Right atrium auricular region (tissue), 2 donors: ENCODE data around the gene VIT. TPM values are rescaled to one million over a fixed set of nuclear protein-coding genes. Genes with fewer than 3 reads are reported as not detected.

Source experiments
- DNase-seq: peaks from one replicate; pipeline ENCODE4 v3.0.0-alpha.2; 2019; ENCODE audit warnings: low spot score
- H3K27ac ChIP-seq, 2 donors: fragments of 200-600 bp; sonication (generic); 1 replicate in 1 of 2; 2 replicates in 1 of 2; pipeline ENCODE4 v1.5.1; 2016 to 2019
- H3K27me3 ChIP-seq, 2 donors: fragments of 200-600 bp; sonication (generic); one replicate each; pipeline versions ENCODE4 v1.5.1 to v1.6.0; 2017 to 2019
- H3K36me3 ChIP-seq: fragments of 200-600 bp; sonication (generic); one replicate; pipeline ENCODE4 v1.5.1; 2016
- H3K4me1 ChIP-seq, 2 donors: fragments of 200-600 bp; sonication (generic); one replicate each; pipeline versions ENCODE4 v1.5.1 to v1.6.0; 2017 to 2019
- H3K4me3 ChIP-seq, 2 donors: fragments of 200-600 bp; sonication (generic); 1 replicate in 1 of 2; 2 replicates in 1 of 2; pipeline ENCODE4 v1.5.1; 2017 to 2019; ENCODE audit warnings: mild to moderate bottlenecking in 1 of 2, moderate library complexity in 1 of 2
- H3K9me3 ChIP-seq, 2 donors: fragments of 200-600 bp; sonication (generic); one replicate each; pipeline ENCODE4 v1.5.1; 2019
- CTCF ChIP-seq, 2 donors: fragments of 200-600 bp; sonication (generic); IDR thresholded peaks; one replicate each; pipeline ENCODE4 v1.5.1; 2019; ENCODE audit warnings: antibody characterized with exemption in 2 of 2
- total RNA-seq, 2 donors: library from RNA; depleted of rRNA; stranded (reverse); fragments of >200 nt; gene quantifications; one replicate each; pipeline ENCODE4 v1.1.0, GENCODE V29; 2016

Gene VIT
- total RNA-seq, 2 donors from 2014 or later, result 12.3 to 16.9 TPM

DNA sequence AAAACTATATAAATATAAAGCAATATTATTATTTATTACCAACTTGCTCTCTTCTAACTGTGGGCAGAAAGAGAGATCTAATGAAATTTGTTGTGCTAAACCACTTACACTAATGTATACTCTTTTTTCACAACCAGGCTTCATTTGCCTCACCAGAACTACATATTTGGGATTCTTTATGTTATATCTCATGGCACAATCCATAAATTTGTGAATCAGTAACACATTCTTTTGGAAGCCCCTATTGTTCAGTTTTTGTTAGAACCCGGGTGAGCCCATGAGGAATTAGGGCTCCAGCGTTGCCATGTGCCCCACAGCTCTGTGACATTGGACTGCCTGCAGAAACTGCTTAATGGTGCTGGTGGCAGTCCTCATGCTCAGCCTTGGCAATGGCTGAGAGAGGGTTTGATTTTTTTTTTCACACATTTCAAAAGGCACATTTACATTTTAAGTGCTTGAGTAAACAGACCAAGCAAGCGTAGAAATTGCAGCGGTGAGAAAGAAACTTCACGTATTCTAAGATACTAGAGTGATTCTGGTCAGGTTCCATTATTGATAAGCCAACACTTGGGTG is 15.3 kb downstream of the VIT start:
- Histone ChIP-seq H3K27ac (no peak overlapping the region), H3K36me3 (no peaks in the 10 kb centered on the region), H3K27me3 (no peaks in the 10 kb centered on the region), H3K4me1 (peaks cover 0 to 8% of the 10 kb centered on the region in 2 donors), H3K9me3 (peaks cover 0 to 12% of the 10 kb centered on the region in 2 donors), H3K4me3 (no peak overlapping the region)
- DNase-seq, result no peak
- no peak for TF ChIP-seq CTCF (IDR thresholded peaks at IDR 0.05)

GRCh38 chr2:36713310-36713709 is 16.8 kb downstream of the VIT start:
- H3K9me3 ChIP-seq, result peaks cover 0 to 12% of the 10 kb centered on the region in 2 donors
- no peak overlapping the region for H3K27ac ChIP-seq
- no peak for DNase-seq
- no peaks in the 10 kb centered on the region for H3K36me3 ChIP-seq
- no peak overlapping the region for H3K4me3 ChIP-seq
- TF ChIP-seq CTCF (IDR thresholded peaks at IDR 0.05), result no peak
- no peaks in the 10 kb centered on the region for H3K4me1 ChIP-seq
- no peaks in the 10 kb centered on the region for H3K27me3 ChIP-seq

GRCh38 chr2:36716111-36716510 is 19.6 kb downstream of the VIT start:
- peaks cover 0 to 20% of the 10 kb centered on the region in 2 donors for H3K9me3 ChIP-seq
- no peak overlapping the region for H3K4me3 ChIP-seq
- H3K36me3 ChIP-seq, result no peaks in the 10 kb centered on the region
- no peak for DNase-seq
- TF ChIP-seq CTCF (IDR thresholded peaks at IDR 0.05), result no peak
- H3K27me3 ChIP-seq, result no peaks in the 10 kb centered on the region
- H3K27ac ChIP-seq, result no peak overlapping the region
- H3K4me1 ChIP-seq, result no peaks in the 10 kb centered on the region

DNA sequence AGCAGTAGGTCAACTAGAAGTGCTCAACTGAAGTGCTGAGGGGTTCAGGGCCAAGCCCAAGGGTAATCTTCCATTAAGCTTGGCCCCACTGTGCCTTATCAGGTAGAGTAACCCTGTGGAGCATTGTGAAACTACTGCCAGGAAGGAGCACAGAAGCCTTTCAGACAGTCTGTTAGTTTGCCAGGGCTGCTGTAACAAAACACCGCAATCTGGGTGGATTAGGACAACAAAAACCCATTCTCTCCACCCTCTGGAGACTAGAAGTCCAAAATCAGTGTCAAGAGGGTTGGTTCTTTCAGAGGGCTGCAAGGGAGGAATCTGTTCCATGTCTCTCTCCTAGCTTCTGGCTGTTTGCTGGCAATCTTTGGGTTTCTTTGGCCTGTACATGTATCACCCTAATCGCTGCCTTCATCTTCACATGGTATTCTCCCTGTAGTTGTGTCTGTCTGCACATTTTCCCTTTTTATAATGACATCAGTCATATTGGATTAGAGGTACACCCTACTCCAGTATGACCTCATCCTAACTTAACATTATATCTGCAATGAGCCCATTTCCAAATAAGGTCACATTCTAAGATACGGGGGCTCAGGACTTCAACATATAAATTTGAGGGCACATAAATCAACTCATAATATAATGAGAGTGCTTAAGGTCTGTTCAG is 21.2 kb downstream of the VIT start:
- DNase-seq, result no peak
- peaks cover 0 to 14% of the 10 kb centered on the region in 2 donors for H3K9me3 ChIP-seq
- H3K36me3 ChIP-seq, result no peaks in the 10 kb centered on the region
- no peak overlapping the region for H3K4me3 ChIP-seq
- TF ChIP-seq CTCF (IDR thresholded peaks at IDR 0.05), result no peak
- no peaks in the 10 kb centered on the region for H3K27me3 ChIP-seq
- no peaks in the 10 kb centered on the region for H3K4me1 ChIP-seq
- no peak overlapping the region for H3K27ac ChIP-seq

GRCh38 chr2:36727550-36727949 is 31.0 kb downstream of the VIT start:
- DNase-seq, result no peak
- Histone ChIP-seq H3K4me3 (no peak overlapping the region), H3K27me3 (no peaks in the 10 kb centered on the region), H3K9me3 (no peaks in the 10 kb centered on the region), H3K4me1 (no peaks in the 10 kb centered on the region), H3K36me3 (no peaks in the 10 kb centered on the region), H3K27ac (no peak overlapping the region)
- no peak for TF ChIP-seq CTCF (IDR thresholded peaks at IDR 0.05)

- Histone ChIP-seq H3K9me3 (no peaks in the 10 kb centered on the region), H3K4me3 (no peak overlapping the region), H3K36me3 (no peaks in the 10 kb centered on the region), H3K27me3 (no peaks in the 10 kb centered on the region), H3K27ac (no peak overlapping the region), H3K4me1 (no peaks in the 10 kb centered on the region)
- TF ChIP-seq CTCF (IDR thresholded peaks at IDR 0.05), result no peak
- no peak for DNase-seq
Measured at GRCh38 chr2:36729067-36729466, 32.6 kb downstream of the VIT start.
